PC-9 (cell line): ENCODE results near the gene PCDHGC5.

Experiments used
- CTCF ChIP-seq: fragments of 200-600 bp; sonication (generic); conservative IDR thresholded peaks from 2 replicates; pipeline ENCODE4 v1.6.1; 2017; ENCODE audit warnings: mixed run types, antibody characterized with exemption, mild to moderate bottlenecking, moderate library complexity
- EZH2 ChIP-seq: fragments of 200-600 bp; sonication (generic); IDR thresholded peaks from 2 replicates; pipeline ENCODE4 v1.8.0; 2017; ENCODE audit warnings: antibody characterized with exemption, low read depth

- TF ChIP-seq CTCF (no peak), EZH2 (no peak)
These were observed 41.0 kb downstream of the PCDHGC5 start for GRCh38 chr5:141529873-141530272.
